ENCODE results near the gene EFCAB11. TPM values are rescaled to one million over a fixed set of nuclear protein-coding genes. Genes with fewer than 3 reads are reported as not detected.

The EFCAB11 gene
- total RNA-seq, 2 donors from 2014 or later, result 1.1 to 1.9 TPM

- H3K27me3 Mint-ChIP-seq, result peaks cover 41% of the 10 kb centered on the region
- peak; percentile 73 for ATAC-seq
- no peak overlapping the region for H3K4me3 Mint-ChIP-seq
Measured at GRCh38 chr14:89915114-89915878, 39.2 kb downstream of the EFCAB11 start.

GRCh38 chr14:89912667-89913211 lies 41.8 kb downstream of the EFCAB11 start:
- Mint-ChIP-seq H3K4me3 (no peak overlapping the region), H3K27me3 (peaks cover 49% of the 10 kb centered on the region), H3K27ac (no peak overlapping the region), H3K36me3 (ENCODE audit: low read depth) (peaks cover 3% of the 10 kb centered on the region), H3K4me1 (peaks cover 8% of the 10 kb centered on the region)
- ATAC-seq (no peak), DNase-seq (no peak)
- H3K9me3 ChIP-seq (ENCODE audit: control insufficient read depth, low read length, poor library complexity, severe bottlenecking), result no peaks in the 10 kb centered on the region

More at GRCh38 chr14:89915114-89915878, 39.2 kb downstream of the EFCAB11 start:
- Mint-ChIP-seq H3K4me1 (peaks cover 6% of the 10 kb centered on the region), H3K36me3 (ENCODE audit: low read depth) (peaks cover 6% of the 10 kb centered on the region), H3K27ac (no peak overlapping the region)
- DNase-seq, result peak; percentile 13 to 47 (median 21)
- no peaks in the 10 kb centered on the region for H3K9me3 ChIP-seq (ENCODE audit: control insufficient read depth, low read length, poor library complexity, severe bottlenecking)

- Mint-ChIP-seq H3K4me3 (no peak overlapping the region), H3K27ac (no peak overlapping the region)
- ATAC-seq, result no peak
Measured at GRCh38 chr14:89912221-89912620, 42.3 kb downstream of the EFCAB11 start.

GRCh38 chr14:89911010-89911919 lies 43.3 kb downstream of the EFCAB11 start:
- ATAC-seq (no peak), DNase-seq (no peak)
- peaks cover 52% of the 10 kb centered on the region for H3K27me3 Mint-ChIP-seq
- H3K36me3 Mint-ChIP-seq (ENCODE audit: low read depth), result peaks cover 5% of the 10 kb centered on the region
- H3K4me1 Mint-ChIP-seq, result peaks cover 11% of the 10 kb centered on the region
- no peaks in the 10 kb centered on the region for H3K9me3 ChIP-seq (ENCODE audit: control insufficient read depth, low read length, poor library complexity, severe bottlenecking)
- no peak overlapping the region for H3K4me3 Mint-ChIP-seq
- H3K27ac Mint-ChIP-seq, result peak overlapping the region; percentile 67

More at GRCh38 chr14:89912221-89912620, 42.3 kb downstream of the EFCAB11 start:
- no peaks in the 10 kb centered on the region for H3K9me3 ChIP-seq (ENCODE audit: control insufficient read depth, low read length, poor library complexity, severe bottlenecking)
- Mint-ChIP-seq H3K36me3 (ENCODE audit: low read depth) (peaks cover 3% of the 10 kb centered on the region), H3K27me3 (peaks cover 49% of the 10 kb centered on the region), H3K4me1 (peaks cover 8% of the 10 kb centered on the region)
- no peak for DNase-seq

- Mint-ChIP-seq H3K4me1 (peaks cover 11% of the 10 kb centered on the region), H3K4me3 (no peak overlapping the region), H3K27me3 (peaks cover 50% of the 10 kb centered on the region), H3K27ac (peak overlapping the region; percentile 67), H3K36me3 (ENCODE audit: low read depth) (peaks cover 6% of the 10 kb centered on the region)
- no peak for DNase-seq
- ATAC-seq, result no peak
- H3K9me3 ChIP-seq (ENCODE audit: control insufficient read depth, low read length, poor library complexity, severe bottlenecking), result no peaks in the 10 kb centered on the region
Measured at GRCh38 chr14:89910691-89911009, 43.9 kb downstream of the EFCAB11 start.

GRCh38 chr14:89909586-89909985 lies 44.9 kb downstream of the EFCAB11 start:
- no peak for ATAC-seq
- peaks cover 7% of the 10 kb centered on the region for H3K36me3 Mint-ChIP-seq (ENCODE audit: low read depth)
- H3K9me3 ChIP-seq (ENCODE audit: control insufficient read depth, low read length, poor library complexity, severe bottlenecking), result no peaks in the 10 kb centered on the region
- DNase-seq, result no peak
- H3K27ac Mint-ChIP-seq, result no peak overlapping the region
- H3K4me1 Mint-ChIP-seq, result peaks cover 11% of the 10 kb centered on the region
- peaks cover 53% of the 10 kb centered on the region for H3K27me3 Mint-ChIP-seq
- no peak overlapping the region for H3K4me3 Mint-ChIP-seq

- Mint-ChIP-seq H3K36me3 (ENCODE audit: low read depth) (peaks cover 7% of the 10 kb centered on the region), H3K4me3 (no peak overlapping the region), H3K4me1 (peaks cover 14% of the 10 kb centered on the region), H3K27ac (no peak overlapping the region), H3K27me3 (peaks cover 53% of the 10 kb centered on the region)
- ATAC-seq (no peak), DNase-seq (no peak)
- H3K9me3 ChIP-seq (ENCODE audit: control insufficient read depth, low read length, poor library complexity, severe bottlenecking), result no peaks in the 10 kb centered on the region
Measured at GRCh38 chr14:89908712-89909450, 45.6 kb downstream of the EFCAB11 start.

- DNase-seq (no peak), ATAC-seq (no peak)
- H3K9me3 ChIP-seq (ENCODE audit: control insufficient read depth, low read length, poor library complexity, severe bottlenecking), result no peaks in the 10 kb centered on the region
- Mint-ChIP-seq H3K4me3 (no peak overlapping the region), H3K27ac (no peak overlapping the region), H3K27me3 (peaks cover 49% of the 10 kb centered on the region), H3K4me1 (peaks cover 25% of the 10 kb centered on the region), H3K36me3 (ENCODE audit: low read depth) (peaks cover 7% of the 10 kb centered on the region)
Measured at GRCh38 chr14:89907655-89908054, 46.9 kb downstream of the EFCAB11 start.

- no peak for ATAC-seq
- no peaks in the 10 kb centered on the region for H3K9me3 ChIP-seq (ENCODE audit: control insufficient read depth, low read length, poor library complexity, severe bottlenecking)
- Mint-ChIP-seq H3K27me3 (peaks cover 44% of the 10 kb centered on the region), H3K4me1 (peaks cover 25% of the 10 kb centered on the region), H3K27ac (no peak overlapping the region), H3K36me3 (ENCODE audit: low read depth) (peaks cover 7% of the 10 kb centered on the region), H3K4me3 (no peak overlapping the region)
- no peak for DNase-seq
Measured at GRCh38 chr14:89906000-89906399, 48.5 kb downstream of the EFCAB11 start.

GRCh38 chr14:89903340-89903952 lies 51.1 kb downstream of the EFCAB11 start:
- ATAC-seq, result peak; percentile 89
- H3K27ac Mint-ChIP-seq, result no peak overlapping the region
- H3K4me1 Mint-ChIP-seq, result peaks cover 24% of the 10 kb centered on the region
- H3K4me3 Mint-ChIP-seq, result peak overlapping the region; percentile 70
- no peaks in the 10 kb centered on the region for H3K9me3 ChIP-seq (ENCODE audit: control insufficient read depth, low read length, poor library complexity, severe bottlenecking)
- no peak for DNase-seq
- H3K27me3 Mint-ChIP-seq, result peaks cover 32% of the 10 kb centered on the region
- peaks cover 4% of the 10 kb centered on the region for H3K36me3 Mint-ChIP-seq (ENCODE audit: low read depth)

GRCh38 chr14:89902881-89903280 lies 51.6 kb downstream of the EFCAB11 start:
- DNase-seq, result no peak
- peak overlapping the region; percentile 70 for H3K4me3 Mint-ChIP-seq
- no peaks in the 10 kb centered on the region for H3K9me3 ChIP-seq (ENCODE audit: control insufficient read depth, low read length, poor library complexity, severe bottlenecking)
- ATAC-seq, result no peak
- peaks cover 4% of the 10 kb centered on the region for H3K36me3 Mint-ChIP-seq (ENCODE audit: low read depth)
- H3K4me1 Mint-ChIP-seq, result peaks cover 24% of the 10 kb centered on the region
- no peak overlapping the region for H3K27ac Mint-ChIP-seq
- peaks cover 32% of the 10 kb centered on the region for H3K27me3 Mint-ChIP-seq

GRCh38 chr14:89900802-89901201 lies 53.7 kb downstream of the EFCAB11 start:
- peaks cover 21% of the 10 kb centered on the region for H3K27me3 Mint-ChIP-seq
- H3K4me3 Mint-ChIP-seq, result no peak overlapping the region
- ATAC-seq, result no peak
- H3K4me1 Mint-ChIP-seq, result peaks cover 21% of the 10 kb centered on the region
- no peak overlapping the region for H3K27ac Mint-ChIP-seq
- no peaks in the 10 kb centered on the region for H3K9me3 ChIP-seq (ENCODE audit: control insufficient read depth, low read length, poor library complexity, severe bottlenecking)
- H3K36me3 Mint-ChIP-seq (ENCODE audit: low read depth), result peaks cover 2% of the 10 kb centered on the region
- no peak for DNase-seq

Measured in T-helper 17 cell (primary cell).